ENCODE data around the gene LCN9.

DNA sequence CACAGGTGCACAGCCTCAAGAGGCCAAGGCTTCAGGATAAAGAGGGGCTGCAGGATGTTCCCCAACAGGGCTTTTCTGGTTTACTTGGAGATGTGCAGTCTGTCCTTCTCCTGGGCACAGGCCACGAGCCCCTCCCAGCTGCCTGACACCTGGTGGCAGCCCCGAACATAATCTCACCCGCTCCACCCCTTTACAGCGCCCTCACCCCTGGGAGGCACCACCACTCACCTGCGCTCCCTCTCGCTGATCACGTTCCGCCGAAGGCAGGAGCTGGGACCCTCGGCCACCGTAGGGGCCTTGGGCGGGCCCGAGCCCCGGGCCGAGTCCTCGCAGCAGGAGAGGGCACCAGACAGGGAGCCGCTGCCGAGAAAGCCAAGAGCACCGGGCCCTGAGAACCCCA lies 35.7 kb downstream of the LCN9 start:
- no peak for TF ChIP-seq TAF1 (IDR thresholded peaks at IDR 0.05; ENCODE audit: borderline replicate concordance, low read depth, low read length)
- no peak for TF ChIP-seq POLR2A (IDR thresholded peaks at IDR 0.05; ENCODE audit: low read depth, low read length)
- no peak for TF ChIP-seq POLR2AphosphoS5 (IDR thresholded peaks at IDR 0.05; ENCODE audit: low read depth, low read length)

All from GM12892 (cell line).